C4-2B (cell line): ENCODE results near the gene CHCHD6.

Experiments
- H3K27ac ChIP-seq: fragments of 450-650 bp; 2 replicates; pipeline ENCODE4 v1.5.1; 2017
- ZFX ChIP-seq: fragments of 450-650 bp; IDR thresholded peaks from 2 replicates; pipeline ENCODE4 v1.6.1; 2017
- TF ChIP-seq, protein P1 (sequence below): fragments of 450-650 bp; conservative IDR thresholded peaks from 2 replicates; pipeline ENCODE4 v1.5.1; 2017; ENCODE audit warnings: mild to moderate bottlenecking

Gene CHCHD6

DNA sequence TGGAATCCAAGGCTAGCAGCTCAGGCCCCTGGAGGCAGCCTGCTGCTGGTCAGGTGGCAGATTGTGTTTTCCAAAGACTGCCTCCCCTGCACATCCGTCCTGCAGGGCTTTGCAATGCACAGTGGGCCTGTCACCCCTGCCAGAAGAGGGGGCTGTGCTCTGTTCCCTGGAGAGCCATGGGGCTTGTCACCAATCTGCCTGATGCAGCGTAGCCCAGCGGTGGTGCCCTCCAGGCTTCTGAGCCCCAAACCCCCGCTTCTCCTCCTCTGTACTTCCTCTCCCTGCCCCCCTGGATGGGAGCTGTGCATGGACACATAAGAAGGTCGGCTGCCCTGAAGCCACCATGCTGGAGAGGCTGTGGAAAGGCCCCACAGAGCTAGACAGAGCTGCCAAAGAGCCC is 268.8 kb downstream of the CHCHD6 start:
- no peak overlapping the region for H3K27ac ChIP-seq
- TF ChIP-seq, protein P1, sequence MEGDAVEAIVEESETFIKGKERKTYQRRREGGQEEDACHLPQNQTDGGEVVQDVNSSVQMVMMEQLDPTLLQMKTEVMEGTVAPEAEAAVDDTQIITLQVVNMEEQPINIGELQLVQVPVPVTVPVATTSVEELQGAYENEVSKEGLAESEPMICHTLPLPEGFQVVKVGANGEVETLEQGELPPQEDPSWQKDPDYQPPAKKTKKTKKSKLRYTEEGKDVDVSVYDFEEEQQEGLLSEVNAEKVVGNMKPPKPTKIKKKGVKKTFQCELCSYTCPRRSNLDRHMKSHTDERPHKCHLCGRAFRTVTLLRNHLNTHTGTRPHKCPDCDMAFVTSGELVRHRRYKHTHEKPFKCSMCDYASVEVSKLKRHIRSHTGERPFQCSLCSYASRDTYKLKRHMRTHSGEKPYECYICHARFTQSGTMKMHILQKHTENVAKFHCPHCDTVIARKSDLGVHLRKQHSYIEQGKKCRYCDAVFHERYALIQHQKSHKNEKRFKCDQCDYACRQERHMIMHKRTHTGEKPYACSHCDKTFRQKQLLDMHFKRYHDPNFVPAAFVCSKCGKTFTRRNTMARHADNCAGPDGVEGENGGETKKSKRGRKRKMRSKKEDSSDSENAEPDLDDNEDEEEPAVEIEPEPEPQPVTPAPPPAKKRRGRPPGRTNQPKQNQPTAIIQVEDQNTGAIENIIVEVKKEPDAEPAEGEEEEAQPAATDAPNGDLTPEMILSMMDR, result no peak
- no peak for TF ChIP-seq ZFX

GRCh38 chr3:126973814-126974213 is 269.8 kb downstream of the CHCHD6 start:
- TF ChIP-seq, protein P1, result no peak
- no peak for TF ChIP-seq ZFX

DNA sequence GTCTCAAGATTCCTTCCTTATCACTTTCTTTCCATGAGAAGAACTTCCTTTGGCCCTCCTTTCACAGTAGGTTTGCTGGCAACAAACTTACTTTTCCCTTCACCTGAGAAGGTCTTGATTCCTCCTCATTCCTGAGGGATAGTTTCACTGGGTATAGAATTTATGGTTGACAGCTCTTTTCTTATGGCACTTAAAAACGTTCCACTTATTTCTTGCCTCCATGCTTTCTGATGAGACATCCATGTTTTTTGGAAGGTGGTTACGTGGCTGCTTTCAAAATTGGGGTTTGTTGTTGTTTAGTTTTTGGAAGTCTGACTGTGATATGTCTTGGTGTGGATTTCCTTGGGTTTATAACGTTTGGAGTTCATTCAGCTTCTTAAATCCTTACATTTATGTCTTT is 270.7 kb downstream of the CHCHD6 start:
- no peak overlapping the region for H3K27ac ChIP-seq
- no peak for TF ChIP-seq ZFX
- TF ChIP-seq, protein P1, result no peak

More at GRCh38 chr3:126973814-126974213, 269.8 kb downstream of the CHCHD6 start:
- H3K27ac ChIP-seq, result no peak overlapping the region

- TF ChIP-seq ZFX, result no peak
- TF ChIP-seq, protein P1, result no peak
Measured at GRCh38 chr3:126976906-126977305, 272.9 kb downstream of the CHCHD6 start.

DNA sequence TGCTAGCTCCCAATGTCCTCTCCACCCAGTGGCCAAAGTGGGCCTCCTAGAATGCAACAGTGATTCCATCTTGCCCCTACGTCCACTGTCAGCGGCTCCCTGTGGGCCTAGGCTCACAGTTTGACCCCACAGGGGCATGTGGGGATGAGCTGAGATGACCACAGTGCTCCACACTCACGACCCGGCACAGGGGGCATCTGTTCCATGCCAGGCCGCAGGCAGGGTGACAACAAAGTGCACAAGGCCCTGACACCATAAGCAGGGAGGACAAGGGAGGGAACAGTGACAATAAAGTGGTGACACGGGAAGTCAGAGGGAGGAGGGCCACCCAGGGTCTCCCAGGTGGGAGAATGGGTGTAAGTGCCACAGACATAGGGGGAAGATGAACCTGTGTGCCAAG is 273.8 kb downstream of the CHCHD6 start:
- no peak overlapping the region for H3K27ac ChIP-seq
- TF ChIP-seq ZFX, result no peak
- TF ChIP-seq, protein P1, result no peak

More at GRCh38 chr3:126976906-126977305, 272.9 kb downstream of the CHCHD6 start:
- H3K27ac ChIP-seq, result no peak overlapping the region

GRCh38 chr3:126978291-126978690 is 274.3 kb downstream of the CHCHD6 start:
- H3K27ac ChIP-seq, result no peak overlapping the region
- TF ChIP-seq, protein P1, result no peak
- TF ChIP-seq ZFX, result no peak

DNA sequence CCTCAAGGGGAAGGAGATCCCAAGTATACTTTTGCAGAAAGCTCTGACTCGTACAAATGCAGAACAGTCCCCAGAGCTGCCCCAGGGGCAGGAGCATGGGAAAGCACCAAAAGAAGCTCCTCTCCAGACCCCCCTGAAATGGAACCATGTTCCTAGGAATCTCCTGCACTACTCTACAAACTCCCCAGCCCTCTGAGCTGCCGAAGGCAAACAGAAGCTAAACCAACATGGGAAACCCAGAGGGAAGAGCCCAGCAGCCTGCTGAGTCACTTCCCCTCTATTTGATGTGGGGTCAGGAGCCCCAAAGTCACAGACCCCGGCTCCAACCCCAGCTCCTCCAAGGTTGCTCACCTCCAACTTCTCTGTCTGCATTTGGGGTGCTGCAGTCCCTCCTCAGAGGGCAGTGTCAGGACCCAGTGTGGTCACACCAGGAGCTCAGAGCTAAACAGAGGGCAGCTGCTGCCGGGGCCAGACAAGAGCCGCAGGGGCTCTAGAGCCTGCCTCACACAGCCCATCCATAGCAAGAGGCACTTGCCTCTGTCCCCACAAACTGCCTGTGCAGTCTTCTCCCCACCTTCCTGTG is 275.1 kb downstream of the CHCHD6 start:
- TF ChIP-seq ZFX, result no peak
- TF ChIP-seq, protein P1, result no peak

More for the DNA sequence above, 275.1 kb downstream of the CHCHD6 start:
- H3K27ac ChIP-seq, result no peak overlapping the region
